GM19324 (cell line): ENCODE data around the gene PUDP.
"Not testable (repeated sequence)": the region's sequence is repeated elsewhere in the genome, so short reads cannot be mapped to it uniquely, and the experiment has no call there.

Source experiments
- ATAC-seq: cut with Tn5 transposase; IDR thresholded peaks from one replicate; pipeline ENCODE4 v1.9.1; 2021; ENCODE audit warnings: mild to moderate bottlenecking, moderate library complexity; ENCODE audit not compliant: unreplicated experiment, low FRiP score

Gene PUDP

DNA sequence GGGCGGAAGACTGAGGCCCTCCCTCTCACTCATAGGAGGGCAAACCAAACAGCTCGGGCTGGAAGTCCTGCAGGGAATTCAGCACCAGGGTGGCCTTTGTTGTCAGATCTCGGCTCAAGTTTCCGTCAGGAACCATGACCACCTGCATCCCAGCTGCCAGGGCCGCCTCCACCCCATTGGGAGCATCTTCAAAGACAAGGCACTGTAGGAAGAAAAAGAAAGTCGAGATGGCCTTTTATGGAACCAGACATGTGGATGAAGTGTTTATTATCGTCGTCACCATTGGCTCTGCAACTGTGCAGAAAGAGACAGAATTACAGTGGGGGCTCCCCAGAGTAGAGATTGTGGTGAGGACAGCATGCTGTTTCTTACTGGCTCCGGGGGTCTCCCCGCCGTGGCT, 97.7 kb downstream of the PUDP start:
- ATAC-seq, result no peak

GRCh38 chrX:7047951-7048350, 100.0 kb downstream of the PUDP start:
- no peak for ATAC-seq

- no peak for ATAC-seq
Measured at GRCh38 chrX:7045238-7045955, 102.6 kb downstream of the PUDP start.

DNA sequence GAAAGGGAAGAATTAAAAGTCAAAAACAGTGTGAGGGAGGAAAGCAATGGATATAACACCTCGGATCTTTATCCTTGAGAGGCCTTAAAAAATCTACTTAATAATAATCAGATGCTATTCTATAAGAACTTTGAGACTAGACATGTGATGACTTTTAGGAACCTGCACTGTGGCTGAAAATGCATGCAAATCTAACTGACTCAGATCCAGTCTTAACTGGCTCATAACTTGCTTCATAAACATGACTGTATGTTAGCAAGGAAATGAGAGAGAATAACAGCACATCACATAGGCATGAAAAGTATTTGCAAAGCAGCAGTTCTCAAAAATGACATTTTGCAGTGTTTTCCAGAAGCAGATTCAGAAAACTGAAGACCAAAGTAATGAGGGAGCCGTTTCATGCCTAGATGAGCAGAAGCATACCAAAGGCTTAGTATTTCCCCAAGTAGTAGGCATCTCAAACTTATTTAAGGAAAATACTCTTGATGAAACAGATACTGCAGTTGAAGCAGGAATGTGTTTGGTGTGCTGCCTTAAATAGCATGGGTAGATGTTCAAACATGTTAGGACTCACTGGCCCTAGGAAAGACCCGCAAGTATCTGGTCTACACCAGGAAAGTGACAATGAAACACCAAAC, 104.0 kb downstream of the PUDP start:
- not testable (repeated sequence) for ATAC-seq

DNA sequence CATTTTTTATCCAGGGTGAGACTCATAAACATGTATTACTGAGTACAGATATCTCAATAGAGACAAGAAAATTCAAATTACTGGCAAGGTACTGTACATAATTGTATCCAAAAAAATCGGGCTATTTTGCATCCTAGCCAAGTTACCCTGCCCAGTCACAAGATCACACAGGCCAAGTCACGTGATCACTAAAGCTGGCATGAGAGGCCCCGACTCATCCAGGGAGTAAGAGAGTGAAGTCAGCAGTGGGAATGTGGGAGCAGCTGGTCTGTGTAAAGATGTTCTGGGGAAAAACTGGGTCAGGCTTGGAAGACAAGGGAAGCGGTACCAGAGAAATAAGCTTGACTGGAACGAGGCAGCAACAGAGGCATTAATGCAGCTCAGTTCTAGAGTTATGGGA, 119.7 kb downstream of the PUDP start:
- no peak for ATAC-seq

DNA sequence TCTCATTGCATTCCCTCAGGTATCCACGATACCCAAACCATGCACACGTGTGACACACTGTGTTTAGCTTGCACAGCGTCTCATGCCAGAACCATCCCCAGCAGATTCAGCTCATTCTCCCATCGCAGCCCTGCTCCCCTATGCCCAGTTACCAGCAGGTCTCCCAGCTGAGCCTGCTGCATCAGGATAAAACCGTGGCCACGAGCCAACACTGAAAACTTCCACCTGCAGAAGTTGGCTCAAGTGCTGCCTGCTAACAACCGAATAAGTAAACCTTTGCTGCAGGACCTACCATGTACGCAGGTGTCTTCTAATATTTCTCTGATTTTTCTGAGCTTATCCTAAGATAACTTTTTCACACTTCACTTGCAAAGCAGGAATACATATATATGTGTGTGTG, 120.9 kb downstream of the PUDP start:
- ATAC-seq, result no peak

DNA sequence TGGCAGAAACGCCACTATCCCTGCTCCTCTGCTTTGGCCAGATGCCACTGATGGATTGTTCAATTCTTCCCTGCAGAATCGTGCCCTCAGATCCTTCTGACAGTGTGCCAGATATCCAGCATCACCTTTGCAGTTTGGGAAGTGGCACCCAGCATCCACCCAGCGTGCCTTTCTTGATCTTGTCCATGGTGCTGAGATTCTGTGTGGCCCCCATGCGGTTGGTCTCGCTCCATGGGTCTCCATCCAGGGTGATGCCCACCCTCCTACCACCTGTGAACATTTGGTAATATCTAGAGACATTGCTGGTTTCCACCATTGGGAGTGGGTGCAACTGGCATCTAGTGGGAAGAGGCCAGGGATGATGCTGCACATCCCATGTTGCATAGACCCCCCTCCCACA, 121.6 kb downstream of the PUDP start:
- ATAC-seq, result not testable (repeated sequence)

GRCh38 chrX:7025471-7025870, 122.5 kb downstream of the PUDP start:
- ATAC-seq, result no peak

DNA sequence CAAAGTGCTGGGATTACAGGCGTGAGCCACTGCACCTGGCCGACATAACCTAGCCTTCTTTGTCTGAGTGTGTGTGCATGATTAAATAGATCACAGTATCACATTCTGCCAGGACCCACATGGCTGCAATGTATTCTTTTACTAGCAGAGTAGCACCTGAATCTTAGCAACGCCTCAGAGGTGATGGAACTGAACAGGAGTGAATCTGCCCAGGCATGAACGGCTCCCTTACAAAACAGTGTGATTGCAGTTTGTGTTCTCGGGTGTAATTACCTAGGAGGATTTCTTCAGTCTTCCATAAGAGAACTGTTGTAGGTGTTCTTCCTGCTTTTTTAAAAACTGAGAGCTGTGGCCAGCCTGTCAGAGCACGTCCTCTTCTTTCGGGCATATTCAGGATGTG, 123.1 kb downstream of the PUDP start:
- no peak for ATAC-seq

- not testable (repeated sequence) for ATAC-seq
Measured at GRCh38 chrX:7022996-7023395, 125.0 kb downstream of the PUDP start.

GRCh38 chrX:7021991-7022390, 126.0 kb downstream of the PUDP start:
- no peak for ATAC-seq

GRCh38 chrX:7019555-7019954, 128.4 kb downstream of the PUDP start:
- ATAC-seq, result no peak

GRCh38 chrX:7012262-7012834, 135.6 kb downstream of the PUDP start:
- ATAC-seq, result not testable (repeated sequence)

GRCh38 chrX:7010897-7011296, 137.1 kb downstream of the PUDP start:
- not testable (repeated sequence) for ATAC-seq

DNA sequence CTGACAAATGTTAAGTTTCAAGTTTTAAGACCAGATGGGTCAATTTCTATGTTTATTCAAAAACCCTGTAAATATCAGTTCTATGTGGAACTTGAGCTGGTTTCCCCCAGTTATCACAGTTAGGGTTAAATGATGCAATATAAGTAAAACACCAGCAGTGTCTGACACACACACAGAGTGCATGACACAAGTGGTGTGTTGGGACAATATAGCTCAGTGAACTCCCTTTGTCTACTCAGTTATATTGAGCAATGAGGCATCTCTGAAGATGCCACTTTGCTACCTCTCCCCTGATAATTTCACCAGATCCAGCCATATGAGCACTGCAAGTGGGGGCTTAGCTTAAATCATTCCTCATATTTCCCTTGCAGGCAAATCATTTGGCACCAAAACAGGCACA, 140.6 kb downstream of the PUDP start:
- not testable (repeated sequence) for ATAC-seq
